Fibroblast of pulmonary artery (primary cell): ENCODE data around the gene NTRK3.

Experiments used
- DNase-seq: peaks from one replicate; pipeline ENCODE4 v3.0.0-alpha.2; 2010; ENCODE audit warnings: low read depth
- H3K4me3 ChIP-seq: replicated peaks from 2 replicates; pipeline ENCODE4 v1.5.1; 2011; ENCODE audit warnings: low read depth, mild to moderate bottlenecking, control low read depth, low read length, moderate library complexity
- TF ChIP-seq, protein P1 (sequence below): IDR thresholded peaks from 2 replicates; pipeline ENCODE4 v1.5.1; 2011; ENCODE audit warnings: mild to moderate bottlenecking, control low read depth, low read length, inconsistent platforms; ENCODE audit errors: missing control alignments

Gene NTRK3

DNA sequence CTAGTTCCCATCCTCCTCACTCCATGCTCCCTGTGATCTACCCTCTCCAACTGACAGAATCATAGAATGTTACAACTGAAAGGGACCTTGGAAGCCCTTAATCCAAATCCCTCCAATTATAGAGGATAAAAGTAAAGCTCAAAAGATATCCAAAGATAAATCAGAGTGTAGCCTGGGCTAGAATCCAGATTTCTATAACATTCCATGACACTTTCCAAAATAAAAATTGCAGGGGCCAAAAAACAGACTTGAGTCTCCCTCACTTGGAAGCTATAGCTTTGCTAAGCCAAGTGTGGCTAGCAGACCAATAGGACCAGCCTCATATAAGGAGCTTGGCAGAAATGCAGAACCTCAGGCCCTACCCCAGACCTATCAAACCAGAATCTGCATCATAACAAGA, 148.1 kb downstream of the NTRK3 start:
- no peak overlapping the region for H3K4me3 ChIP-seq
- no peak for DNase-seq
- TF ChIP-seq, protein P1, sequence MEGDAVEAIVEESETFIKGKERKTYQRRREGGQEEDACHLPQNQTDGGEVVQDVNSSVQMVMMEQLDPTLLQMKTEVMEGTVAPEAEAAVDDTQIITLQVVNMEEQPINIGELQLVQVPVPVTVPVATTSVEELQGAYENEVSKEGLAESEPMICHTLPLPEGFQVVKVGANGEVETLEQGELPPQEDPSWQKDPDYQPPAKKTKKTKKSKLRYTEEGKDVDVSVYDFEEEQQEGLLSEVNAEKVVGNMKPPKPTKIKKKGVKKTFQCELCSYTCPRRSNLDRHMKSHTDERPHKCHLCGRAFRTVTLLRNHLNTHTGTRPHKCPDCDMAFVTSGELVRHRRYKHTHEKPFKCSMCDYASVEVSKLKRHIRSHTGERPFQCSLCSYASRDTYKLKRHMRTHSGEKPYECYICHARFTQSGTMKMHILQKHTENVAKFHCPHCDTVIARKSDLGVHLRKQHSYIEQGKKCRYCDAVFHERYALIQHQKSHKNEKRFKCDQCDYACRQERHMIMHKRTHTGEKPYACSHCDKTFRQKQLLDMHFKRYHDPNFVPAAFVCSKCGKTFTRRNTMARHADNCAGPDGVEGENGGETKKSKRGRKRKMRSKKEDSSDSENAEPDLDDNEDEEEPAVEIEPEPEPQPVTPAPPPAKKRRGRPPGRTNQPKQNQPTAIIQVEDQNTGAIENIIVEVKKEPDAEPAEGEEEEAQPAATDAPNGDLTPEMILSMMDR: no peak

DNA sequence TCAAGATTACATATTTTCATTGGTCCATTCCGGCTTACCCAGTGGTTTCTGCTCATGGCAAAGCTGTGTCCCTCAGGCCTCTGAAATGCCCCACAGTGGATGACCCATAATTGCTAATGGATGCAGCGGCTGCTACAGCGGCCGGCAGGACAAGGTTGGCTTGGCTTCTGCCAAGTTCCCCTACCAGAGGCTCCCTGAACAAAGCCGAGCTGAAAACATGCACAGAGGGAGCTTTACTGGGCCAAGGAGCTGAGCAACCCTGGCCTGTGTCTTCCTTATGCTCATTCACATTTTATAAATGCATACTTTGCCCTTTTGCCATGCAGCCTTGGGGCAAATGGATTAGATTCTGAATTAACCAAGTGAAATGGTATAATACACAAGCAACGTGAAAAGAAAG, 150.5 kb downstream of the NTRK3 start:
- no peak overlapping the region for H3K4me3 ChIP-seq
- TF ChIP-seq, protein P1: no peak
- DNase-seq: no peak

DNA sequence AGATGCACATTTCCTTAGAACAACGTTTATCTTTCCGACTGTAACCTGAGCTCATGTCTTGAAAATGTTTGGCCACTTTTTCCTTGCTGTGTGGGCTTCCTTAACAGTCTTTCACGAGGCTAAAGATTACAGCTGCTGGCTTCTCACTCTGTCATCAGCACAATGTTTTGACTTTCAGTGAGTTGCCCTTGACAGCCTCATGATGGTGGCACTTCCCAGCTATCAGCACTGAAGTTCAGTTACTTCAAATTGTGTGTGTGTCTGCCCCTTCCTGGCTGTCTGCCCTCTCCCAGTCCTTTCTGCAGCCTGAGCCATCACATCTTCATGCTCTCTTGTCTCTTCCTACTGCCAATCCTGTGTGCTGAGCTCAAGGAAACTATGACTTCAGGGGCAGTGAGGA, 152.2 kb downstream of the NTRK3 start:
- H3K4me3 ChIP-seq: no peak overlapping the region
- no peak for DNase-seq
- TF ChIP-seq, protein P1: no peak

DNA sequence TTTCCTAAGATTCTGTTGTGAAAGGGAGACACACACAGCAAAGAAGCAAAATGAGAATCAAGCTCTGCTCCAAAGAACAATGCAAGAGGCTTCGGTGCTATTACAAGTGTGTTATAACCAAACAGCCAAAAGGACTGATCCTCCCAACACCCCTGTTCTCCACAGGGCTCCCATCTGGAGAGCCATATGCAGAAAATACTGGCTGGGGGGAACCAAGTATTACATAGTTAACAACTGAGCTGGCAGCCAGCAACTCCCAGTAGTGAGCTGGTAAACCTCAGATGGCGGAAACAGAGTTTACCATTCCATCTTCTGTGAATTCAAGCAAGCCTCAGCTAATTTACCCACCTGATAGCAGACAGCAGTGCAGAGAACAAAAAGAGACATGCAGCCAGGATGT, 156.4 kb downstream of the NTRK3 start:
- DNase-seq: no peak

DNA sequence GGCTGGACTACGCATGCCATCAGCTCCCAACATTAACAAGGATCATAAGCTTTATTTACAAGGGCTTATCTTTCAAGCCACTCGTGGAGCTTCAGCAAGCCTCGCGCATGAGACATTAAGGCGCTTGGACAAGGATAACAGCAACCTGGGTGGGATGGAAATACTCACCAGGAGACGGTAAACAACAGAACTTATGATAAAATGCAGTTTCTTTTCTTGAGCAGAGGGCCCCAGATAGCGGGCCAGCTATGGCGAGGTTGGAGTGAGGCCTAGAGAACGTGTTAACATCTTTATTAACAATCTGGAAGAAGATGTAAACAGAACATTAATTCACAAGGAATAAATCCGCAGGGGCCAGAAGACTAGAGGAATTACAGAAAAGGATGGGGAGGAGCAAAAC, 158.2 kb downstream of the NTRK3 start:
- no peak overlapping the region for H3K4me3 ChIP-seq
- TF ChIP-seq, protein P1: no peak
- no peak for DNase-seq

More for the DNA sequence above, 156.4 kb downstream of the NTRK3 start:
- TF ChIP-seq, protein P1: no peak
- no peak overlapping the region for H3K4me3 ChIP-seq

DNA sequence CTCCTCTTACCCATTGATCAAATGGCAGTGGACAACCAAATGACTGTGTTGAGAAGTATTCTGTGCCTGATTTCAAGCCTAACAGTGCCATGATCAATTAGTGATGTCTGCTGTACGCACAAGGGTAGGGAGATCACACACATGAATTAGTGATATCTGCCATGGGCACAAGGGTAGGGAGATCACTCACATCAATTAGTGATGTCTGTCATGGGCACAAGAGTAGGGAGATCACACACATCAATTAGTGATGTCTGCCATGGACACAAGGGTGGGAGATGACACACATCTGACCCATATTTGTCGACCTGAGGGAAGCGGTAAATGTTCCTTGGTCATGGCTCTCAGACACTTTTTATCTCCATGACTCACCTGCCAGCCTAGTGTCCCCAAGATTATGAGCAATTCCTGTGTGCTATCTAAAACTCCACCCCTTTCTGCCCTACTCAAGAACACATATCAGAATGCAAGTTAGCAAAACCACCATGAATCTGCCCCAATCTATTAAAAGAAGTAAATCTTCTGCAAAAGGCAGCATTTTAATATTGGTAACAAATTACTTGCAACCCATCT, 165.0 kb downstream of the NTRK3 start:
- TF ChIP-seq, protein P1: no peak
- no peak for DNase-seq
- no peak overlapping the region for H3K4me3 ChIP-seq

DNA sequence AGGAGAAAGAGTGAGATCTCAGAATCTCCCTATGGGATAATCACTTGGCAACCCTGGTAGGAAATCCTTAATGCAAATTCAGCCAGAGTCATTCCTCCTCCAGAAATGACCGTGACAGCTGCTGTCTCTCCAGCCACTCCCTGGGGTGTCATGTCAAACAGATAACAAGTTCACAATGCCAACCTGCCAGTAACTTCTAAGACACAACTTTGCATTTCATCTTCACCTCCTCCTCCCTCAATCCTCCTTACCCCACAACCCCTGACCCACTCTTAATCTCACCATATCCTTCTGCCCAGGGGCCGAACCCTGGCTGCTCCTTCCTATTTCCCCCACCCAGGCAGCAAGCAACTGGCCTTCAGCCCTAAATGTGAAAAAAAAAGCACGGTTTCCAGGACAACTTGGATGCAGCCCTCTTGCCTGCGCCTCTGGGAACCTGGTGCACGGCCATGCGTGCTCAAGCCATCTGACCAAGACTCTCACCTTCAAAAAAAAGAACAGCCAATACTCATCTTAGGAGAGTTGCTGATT, 166.0 kb downstream of the NTRK3 start:
- TF ChIP-seq, protein P1: no peak
- no peak overlapping the region for H3K4me3 ChIP-seq
- no peak for DNase-seq
